ENCODE measurements around the gene ALPL. TPM values are rescaled to one million over a fixed set of nuclear protein-coding genes. Genes with fewer than 3 reads are reported as not detected.

Gene ALPL
- total RNA-seq, 1 donor from 2014 or later = 16.7 TPM

GRCh38 chr1:21499283-21499950 lies 9.8 kb upstream of the ALPL start:
- DNase-seq (ENCODE audit: low read depth, low spot score) = no peak
- peaks cover 2% of the 10 kb centered on the region for H3K27me3 Mint-ChIP-seq (ENCODE audit: low read depth)
- H3K36me3 Mint-ChIP-seq (ENCODE audit: low read depth) = no peaks in the 10 kb centered on the region
- TF ChIP-seq CTCF (conservative IDR thresholded peaks at IDR 0.05) = no peak
- peaks cover 7% of the 10 kb centered on the region for H3K4me1 Mint-ChIP-seq
- H3K4me3 Mint-ChIP-seq = no peak overlapping the region
- no peaks in the 10 kb centered on the region for H3K9me3 Mint-ChIP-seq
- H3K27ac Mint-ChIP-seq (ENCODE audit: unreplicated experiment) = no peak overlapping the region

GRCh38 chr1:21503706-21504377 lies 5.4 kb upstream of the ALPL start:
- H3K9me3 Mint-ChIP-seq = no peaks in the 10 kb centered on the region

GRCh38 chr1:21506804-21507203 lies 2.4 kb upstream of the ALPL start:
- peaks cover 47% of the 10 kb centered on the region for H3K27me3 Mint-ChIP-seq (ENCODE audit: low read depth)
- DNase-seq (ENCODE audit: low read depth, low spot score) = no peak
- no peak for TF ChIP-seq CTCF (conservative IDR thresholded peaks at IDR 0.05)
- peak overlapping the region; percentile 37 for H3K4me3 Mint-ChIP-seq
- no peak overlapping the region for H3K27ac Mint-ChIP-seq (ENCODE audit: unreplicated experiment)
- H3K9me3 Mint-ChIP-seq = no peaks in the 10 kb centered on the region
- H3K4me1 Mint-ChIP-seq = peaks cover 21% of the 10 kb centered on the region
- H3K36me3 Mint-ChIP-seq (ENCODE audit: low read depth) = no peaks in the 10 kb centered on the region

More at GRCh38 chr1:21503706-21504377, 5.4 kb upstream of the ALPL start:
- no peaks in the 10 kb centered on the region for H3K36me3 Mint-ChIP-seq (ENCODE audit: low read depth)
- H3K27ac Mint-ChIP-seq (ENCODE audit: unreplicated experiment) = peak overlapping the region; percentile 20
- H3K4me3 Mint-ChIP-seq = no peak overlapping the region
- DNase-seq (ENCODE audit: low read depth, low spot score) = no peak
- peaks cover 9% of the 10 kb centered on the region for H3K4me1 Mint-ChIP-seq
- TF ChIP-seq CTCF (conservative IDR thresholded peaks at IDR 0.05) = no peak
- peaks cover 23% of the 10 kb centered on the region for H3K27me3 Mint-ChIP-seq (ENCODE audit: low read depth)

- H3K27ac Mint-ChIP-seq (ENCODE audit: unreplicated experiment) = no peak overlapping the region
- peaks cover 53% of the 10 kb centered on the region for H3K27me3 Mint-ChIP-seq (ENCODE audit: low read depth)
- no peak for DNase-seq (ENCODE audit: low read depth, low spot score)
- H3K4me3 Mint-ChIP-seq = no peak overlapping the region
- no peaks in the 10 kb centered on the region for H3K36me3 Mint-ChIP-seq (ENCODE audit: low read depth)
- no peaks in the 10 kb centered on the region for H3K9me3 Mint-ChIP-seq
- no peak for TF ChIP-seq CTCF (conservative IDR thresholded peaks at IDR 0.05)
- peaks cover 21% of the 10 kb centered on the region for H3K4me1 Mint-ChIP-seq
Observed at GRCh38 chr1:21507511-21508270, 1.5 kb upstream of the ALPL start.

- peaks cover 54% of the 10 kb centered on the region for H3K27me3 Mint-ChIP-seq (ENCODE audit: low read depth)
- DNase-seq (ENCODE audit: low read depth, low spot score) = peak; percentile 86
- H3K27ac Mint-ChIP-seq (ENCODE audit: unreplicated experiment) = peak overlapping the region; percentile 48
- H3K36me3 Mint-ChIP-seq (ENCODE audit: low read depth) = no peaks in the 10 kb centered on the region
- peaks cover 18% of the 10 kb centered on the region for H3K4me1 Mint-ChIP-seq
- H3K9me3 Mint-ChIP-seq = no peaks in the 10 kb centered on the region
- TF ChIP-seq CTCF (conservative IDR thresholded peaks at IDR 0.05) = peak; percentile 64
- peak overlapping the region; percentile 58 for H3K4me3 Mint-ChIP-seq
Observed at GRCh38 chr1:21508580-21509350, 458 bp upstream of the ALPL start.
